NB4 (cell line): ENCODE data around the gene SIRT5.

Source experiments
- DNase-seq: peaks from one replicate; pipeline ENCODE4 v3.0.0; 2010; ENCODE audit warnings: low read depth
- H3K4me3 ChIP-seq: one replicate; pipeline ENCODE4 v1.5.1; 2011; ENCODE audit warnings: mild to moderate bottlenecking, low read depth, low read length, moderate library complexity
- TF ChIP-seq, protein P1 (sequence below): IDR thresholded peaks from one replicate; pipeline ENCODE4 v1.5.1; 2012; ENCODE audit warnings: low read depth, low read length

Gene SIRT5

DNA sequence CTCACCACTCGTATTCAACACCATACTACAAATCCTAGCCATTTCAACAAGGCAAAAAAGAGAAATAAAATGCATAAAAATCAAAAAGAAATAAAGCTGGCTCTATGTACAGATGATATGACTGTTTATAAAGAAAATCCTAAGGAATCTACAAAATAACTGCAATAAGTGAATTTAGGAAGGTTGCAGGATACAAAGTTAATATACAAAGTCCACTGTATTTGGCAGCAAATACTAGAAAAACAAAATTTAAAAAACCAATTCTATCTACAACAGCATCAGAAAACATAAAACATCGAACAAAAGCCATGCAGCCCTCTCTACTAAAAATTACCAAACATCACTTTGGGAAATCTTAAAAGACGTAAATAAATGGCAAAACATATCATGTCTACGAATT lies 89.6 kb downstream of the SIRT5 start:
- no peak overlapping the region for H3K4me3 ChIP-seq
- TF ChIP-seq, protein P1, sequence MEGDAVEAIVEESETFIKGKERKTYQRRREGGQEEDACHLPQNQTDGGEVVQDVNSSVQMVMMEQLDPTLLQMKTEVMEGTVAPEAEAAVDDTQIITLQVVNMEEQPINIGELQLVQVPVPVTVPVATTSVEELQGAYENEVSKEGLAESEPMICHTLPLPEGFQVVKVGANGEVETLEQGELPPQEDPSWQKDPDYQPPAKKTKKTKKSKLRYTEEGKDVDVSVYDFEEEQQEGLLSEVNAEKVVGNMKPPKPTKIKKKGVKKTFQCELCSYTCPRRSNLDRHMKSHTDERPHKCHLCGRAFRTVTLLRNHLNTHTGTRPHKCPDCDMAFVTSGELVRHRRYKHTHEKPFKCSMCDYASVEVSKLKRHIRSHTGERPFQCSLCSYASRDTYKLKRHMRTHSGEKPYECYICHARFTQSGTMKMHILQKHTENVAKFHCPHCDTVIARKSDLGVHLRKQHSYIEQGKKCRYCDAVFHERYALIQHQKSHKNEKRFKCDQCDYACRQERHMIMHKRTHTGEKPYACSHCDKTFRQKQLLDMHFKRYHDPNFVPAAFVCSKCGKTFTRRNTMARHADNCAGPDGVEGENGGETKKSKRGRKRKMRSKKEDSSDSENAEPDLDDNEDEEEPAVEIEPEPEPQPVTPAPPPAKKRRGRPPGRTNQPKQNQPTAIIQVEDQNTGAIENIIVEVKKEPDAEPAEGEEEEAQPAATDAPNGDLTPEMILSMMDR: no peak
- no peak for DNase-seq
